ENCODE data around the gene GABRG3. TPM values are rescaled to one million over a fixed set of nuclear protein-coding genes. Genes with fewer than 3 reads are reported as not detected.

The GABRG3 gene
- polyA plus RNA-seq, 1 experiment, result not detected

DNA sequence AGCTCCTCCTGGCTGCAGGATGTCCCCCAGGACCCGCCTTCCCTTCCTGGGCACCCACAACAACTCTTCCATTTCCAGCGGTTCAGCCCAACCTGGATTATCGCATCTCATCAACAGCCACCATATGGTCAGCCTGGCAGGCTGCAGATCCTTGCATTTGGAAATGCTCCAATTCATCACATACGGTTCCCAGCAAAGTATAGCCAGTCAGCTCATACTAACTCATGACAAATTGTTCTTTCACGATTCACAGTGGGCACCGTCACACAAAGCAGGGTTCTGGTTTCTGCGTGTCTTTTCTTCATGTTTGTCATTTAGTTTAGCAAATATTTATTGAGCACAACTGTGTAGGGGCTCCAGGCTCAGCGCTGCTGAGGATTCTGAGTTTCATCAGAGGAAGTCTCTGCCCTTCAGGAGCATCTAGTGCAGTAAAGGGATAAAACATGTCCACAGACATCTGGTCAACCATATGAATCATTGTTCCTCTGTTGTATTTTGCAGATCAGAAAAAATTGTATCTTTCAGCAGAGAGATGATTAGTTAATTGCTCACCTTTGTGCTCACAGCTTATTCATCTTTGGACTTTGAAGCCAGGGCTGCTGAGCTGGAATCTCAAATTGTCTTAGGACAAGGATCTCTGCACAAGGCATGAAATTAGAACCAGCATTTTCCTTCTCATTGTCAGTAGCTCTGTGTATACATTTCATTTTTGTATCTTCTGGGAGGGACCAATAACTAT is 125.1 kb downstream of the GABRG3 start:
- Histone ChIP-seq H3K27ac (ENCODE audit: low read depth, low read length) (no peak overlapping the region), H3K4me3 (ENCODE audit: low read depth, low read length) (no peak overlapping the region), H3K9me3 (ENCODE audit: control insufficient read depth, insufficient read depth, low read length) (peaks cover 11% of the 10 kb centered on the region), H3K27me3 (ENCODE audit: control insufficient read depth, insufficient read depth, low read length) (no peaks in the 10 kb centered on the region)
- no peak for DNase-seq (ENCODE audit: low read depth, low spot score)
- ChIA-PET CTCF (no interaction called here), POLR2A (no interaction called here)
- TF ChIP-seq, protein P1, sequence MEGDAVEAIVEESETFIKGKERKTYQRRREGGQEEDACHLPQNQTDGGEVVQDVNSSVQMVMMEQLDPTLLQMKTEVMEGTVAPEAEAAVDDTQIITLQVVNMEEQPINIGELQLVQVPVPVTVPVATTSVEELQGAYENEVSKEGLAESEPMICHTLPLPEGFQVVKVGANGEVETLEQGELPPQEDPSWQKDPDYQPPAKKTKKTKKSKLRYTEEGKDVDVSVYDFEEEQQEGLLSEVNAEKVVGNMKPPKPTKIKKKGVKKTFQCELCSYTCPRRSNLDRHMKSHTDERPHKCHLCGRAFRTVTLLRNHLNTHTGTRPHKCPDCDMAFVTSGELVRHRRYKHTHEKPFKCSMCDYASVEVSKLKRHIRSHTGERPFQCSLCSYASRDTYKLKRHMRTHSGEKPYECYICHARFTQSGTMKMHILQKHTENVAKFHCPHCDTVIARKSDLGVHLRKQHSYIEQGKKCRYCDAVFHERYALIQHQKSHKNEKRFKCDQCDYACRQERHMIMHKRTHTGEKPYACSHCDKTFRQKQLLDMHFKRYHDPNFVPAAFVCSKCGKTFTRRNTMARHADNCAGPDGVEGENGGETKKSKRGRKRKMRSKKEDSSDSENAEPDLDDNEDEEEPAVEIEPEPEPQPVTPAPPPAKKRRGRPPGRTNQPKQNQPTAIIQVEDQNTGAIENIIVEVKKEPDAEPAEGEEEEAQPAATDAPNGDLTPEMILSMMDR (IDR thresholded peaks at IDR 0.05; ENCODE audit: low read depth, low read length), result no peak

DNA sequence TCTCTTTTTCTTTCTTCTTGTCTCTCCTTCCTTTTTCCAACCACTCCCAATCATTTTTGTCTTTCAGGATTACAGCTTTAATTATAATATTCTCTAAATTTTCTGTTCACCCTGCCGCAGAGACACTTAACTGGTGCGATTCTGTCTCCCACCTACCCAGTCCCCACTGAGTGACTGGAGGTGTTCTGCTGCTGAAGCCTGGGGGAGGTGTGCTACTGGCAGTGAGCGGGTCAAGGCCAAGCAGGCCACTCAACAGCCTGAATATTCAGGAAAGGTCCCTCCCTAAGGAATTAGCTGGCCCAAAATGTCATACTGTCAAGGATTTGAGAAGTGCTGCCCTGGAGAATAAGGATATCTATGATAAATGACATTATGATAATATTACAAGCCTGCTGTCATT is 126.5 kb downstream of the GABRG3 start:
- peaks cover 8% of the 10 kb centered on the region; the same call in 1 of the 2 replicates for H3K9me3 ChIP-seq (ENCODE audit: control insufficient read depth, insufficient read depth, low read length)
- no peak for DNase-seq (ENCODE audit: low read depth, low spot score)
- no peak overlapping the region for H3K4me3 ChIP-seq (ENCODE audit: low read depth, low read length)
- CTCF ChIA-PET, result no interaction called here
- no peak overlapping the region for H3K27ac ChIP-seq (ENCODE audit: low read depth, low read length)
- POLR2A ChIA-PET, result no interaction called here
- TF ChIP-seq, protein P1 (IDR thresholded peaks at IDR 0.05; ENCODE audit: low read depth, low read length), result no peak
- no peaks in the 10 kb centered on the region for H3K27me3 ChIP-seq (ENCODE audit: control insufficient read depth, insufficient read depth, low read length)

DNA sequence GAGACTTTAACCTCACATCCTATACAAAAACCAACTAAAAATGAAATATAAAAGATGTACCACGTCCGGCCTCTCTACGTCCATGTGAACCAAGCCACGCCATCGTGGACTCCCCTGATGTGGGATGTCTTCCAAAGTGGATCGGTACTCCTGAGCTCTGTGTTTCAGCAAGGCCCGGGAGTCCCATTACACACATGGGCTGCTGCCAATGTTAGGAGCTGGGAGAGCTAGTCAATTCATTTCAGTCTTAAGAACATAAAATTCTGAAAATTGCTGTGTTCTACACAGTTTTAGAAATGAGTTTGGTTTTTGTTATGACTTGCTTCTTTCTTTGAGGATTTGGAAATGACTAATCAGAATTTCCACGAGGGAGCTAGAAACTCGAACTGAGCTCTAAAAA is 131.0 kb downstream of the GABRG3 start:
- Histone ChIP-seq H3K9me3 (ENCODE audit: control insufficient read depth, insufficient read depth, low read length) (no peaks in the 10 kb centered on the region; the same call in 1 of the 2 replicates), H3K4me3 (ENCODE audit: low read depth, low read length) (no peak overlapping the region), H3K27ac (ENCODE audit: low read depth, low read length) (no peak overlapping the region), H3K27me3 (ENCODE audit: control insufficient read depth, insufficient read depth, low read length) (no peaks in the 10 kb centered on the region)
- TF ChIP-seq, protein P1 (IDR thresholded peaks at IDR 0.05; ENCODE audit: low read depth, low read length), result no peak
- ChIA-PET POLR2A (no interaction called here), CTCF (no interaction called here)
- no peak for DNase-seq (ENCODE audit: low read depth, low spot score)

DNA sequence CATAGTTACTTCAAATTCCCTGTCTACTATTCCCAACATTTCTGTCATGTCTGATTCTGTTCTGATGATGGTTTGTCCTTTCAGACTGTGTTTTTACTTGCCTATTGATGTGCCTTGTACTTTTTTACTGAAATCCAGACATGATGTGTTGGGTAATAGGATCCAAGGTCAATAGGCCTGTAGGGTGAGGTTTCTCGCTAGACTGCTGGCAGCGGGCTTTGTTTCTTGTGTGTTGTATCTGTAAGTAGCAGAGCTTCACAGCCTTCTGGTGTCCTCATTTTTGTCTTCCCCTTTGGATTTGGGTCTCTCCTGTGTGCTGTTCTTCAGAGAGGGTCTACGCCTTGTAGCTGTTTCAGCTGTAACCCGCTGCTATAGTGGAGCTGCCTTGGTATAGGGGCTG is 140.3 kb downstream of the GABRG3 start:
- ChIA-PET POLR2A (no interaction called here), CTCF (no interaction called here)
- Histone ChIP-seq H3K27ac (ENCODE audit: low read depth, low read length) (no peak overlapping the region), H3K4me3 (ENCODE audit: low read depth, low read length) (no peak overlapping the region), H3K9me3 (ENCODE audit: control insufficient read depth, insufficient read depth, low read length) (peaks cover 2% of the 10 kb centered on the region; the same call in 1 of the 2 replicates), H3K27me3 (ENCODE audit: control insufficient read depth, insufficient read depth, low read length) (no peaks in the 10 kb centered on the region)
- TF ChIP-seq, protein P1 (IDR thresholded peaks at IDR 0.05; ENCODE audit: low read depth, low read length), result no peak
- no peak for DNase-seq (ENCODE audit: low read depth, low spot score)

DNA sequence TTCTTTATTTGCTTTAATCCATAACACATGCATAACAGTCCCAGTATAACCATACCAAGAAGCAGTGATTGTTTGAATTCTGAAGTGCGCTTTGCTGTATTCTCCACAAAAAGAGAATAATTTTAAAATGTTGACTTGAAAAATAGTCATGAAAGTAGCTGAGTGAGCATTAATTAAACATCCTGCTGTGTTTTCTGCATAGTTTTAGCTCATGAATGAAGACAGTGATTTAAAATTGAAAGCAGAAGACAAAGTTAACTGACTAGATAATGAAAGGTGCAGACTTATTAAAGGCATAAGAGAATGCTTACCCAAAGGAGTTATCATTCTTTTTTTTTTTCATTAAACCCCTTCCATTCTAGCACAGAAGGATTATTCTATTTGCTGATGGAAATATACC is 143.5 kb downstream of the GABRG3 start:
- POLR2A ChIA-PET, result no interaction called here

More for the DNA sequence above, 143.5 kb downstream of the GABRG3 start:
- no peak for DNase-seq (ENCODE audit: low read depth, low spot score)
- peaks cover 2% of the 10 kb centered on the region; the same call in 1 of the 2 replicates for H3K9me3 ChIP-seq (ENCODE audit: control insufficient read depth, insufficient read depth, low read length)
- no peak overlapping the region for H3K27ac ChIP-seq (ENCODE audit: low read depth, low read length)
- CTCF ChIA-PET, result no interaction called here
- H3K27me3 ChIP-seq (ENCODE audit: control insufficient read depth, insufficient read depth, low read length), result no peaks in the 10 kb centered on the region
- no peak overlapping the region for H3K4me3 ChIP-seq (ENCODE audit: low read depth, low read length)
- TF ChIP-seq, protein P1 (IDR thresholded peaks at IDR 0.05; ENCODE audit: low read depth, low read length), result no peak

Measured in AG04450 (cell line).